Dermis blood vessel endothelial cell (primary cell): ENCODE measurements around the gene CBLN4. TPM values are rescaled to one million over a fixed set of nuclear protein-coding genes. Genes with fewer than 3 reads are reported as not detected.

Experiments used
- total RNA-seq: library from RNA; depleted of rRNA; stranded (reverse); fragments of >200 nt; gene quantifications from 2 replicates; pipeline ENCODE4 v1.2.3, GENCODE V29; 2014

CBLN4 gene
- total RNA-seq, 1 donor from 2014 or later: not detected

Other genes starting within 250 kb of the CBLN4 start
- gene MC3R, start 243.2 kb upstream of the CBLN4 start, total RNA-seq: not detected in 2 replicates